Measurements from ENCODE around the gene ZBTB46. TPM values are rescaled to one million over a fixed set of nuclear protein-coding genes. Genes with fewer than 3 reads are reported as not detected.

Gene ZBTB46
- 5.9 and 6.3 TPM in 2 replicates for polyA plus RNA-seq (2013)

GRCh38 chr20:63830841-63831588 lies at the start of gene ZBTB46:
TSS of gene ZBTB46 (minus strand) at chr20:63831264. CDS start at chr20:63790757, 40,507 bp downstream.
- H3K14ac ChIP-seq (ENCODE audit: low read length): peak within 1 kb of the TSS; percentile 84
- peaks cover 21% of the 10 kb centered on the region for H3K79me1 ChIP-seq (ENCODE audit: low read length)
- peak within 1 kb of the TSS; percentile 81 for H4K12ac ChIP-seq (ENCODE audit: low read depth, low read length)
- H3K9me3 ChIP-seq (ENCODE audit: insufficient read depth, low read depth, low read length): no peaks in the 10 kb centered on the region
- H3K27ac ChIP-seq (ENCODE audit: low read depth, low read length): peak within 1 kb of the TSS; percentile 50
- peaks cover 8% of the 10 kb centered on the region for H3K79me2 ChIP-seq (ENCODE audit: control insufficient read depth, insufficient read depth, low read length, poor library complexity)
- H2BK5ac ChIP-seq (ENCODE audit: low read depth, low read length, poor library complexity): peak within 1 kb of the TSS; percentile 53
- H4K8ac ChIP-seq (ENCODE audit: low read depth, low read length): peak within 1 kb of the TSS; percentile 90
- peak within 1 kb of the TSS; percentile 80 for H3K4me3 ChIP-seq (ENCODE audit: low read depth, low read length)
- no peaks in the 10 kb centered on the region for H3K36me3 ChIP-seq (ENCODE audit: control insufficient read depth in 1 of 2, insufficient read depth in 2 of 2, low read length in 2 of 2)
- DNase-seq: peak in 1 of 2 donors; percentile 63
- H2BK12ac ChIP-seq (ENCODE audit: low read length): peak within 1 kb of the TSS; percentile 53
- peak within 1 kb of the TSS; percentile 63 for H3K4ac ChIP-seq (ENCODE audit: low read depth, low read length)
- H2BK120ac ChIP-seq (ENCODE audit: insufficient read depth, low read length, poor library complexity): peak within 1 kb of the TSS; percentile 70
- H3K4me1 ChIP-seq (ENCODE audit: control insufficient read depth in 1 of 2, insufficient read depth in 2 of 2, low read length in 2 of 2): peaks cover 30 to 35% of the 10 kb centered on the region in 2 experiments
- H3K27me3 ChIP-seq (ENCODE audit: insufficient read depth, low read length): peaks cover 5% of the 10 kb centered on the region
- H3K9ac ChIP-seq (ENCODE audit: low read length): peak within 1 kb of the TSS; percentile 57
- H3K18ac ChIP-seq (ENCODE audit: low read length): peak within 1 kb of the TSS; percentile 92
- peak within 1 kb of the TSS; percentile 97 for H3K4me2 ChIP-seq (ENCODE audit: low read length)
- peak within 1 kb of the TSS; percentile 92 for H4K91ac ChIP-seq (ENCODE audit: low read depth, low read length)
- peak within 1 kb of the TSS; percentile 94 for H2AFZ ChIP-seq (ENCODE audit: insufficient read depth, low read length, poor library complexity)
- H2AK5ac ChIP-seq (ENCODE audit: low read length): peak within 1 kb of the TSS; percentile 71
- H3K23ac ChIP-seq (ENCODE audit: low read length): no peak within 1 kb of the TSS
- no CpG with 5 or more reads among the region's 147 CpGs for WGBS (ENCODE audit: extremely low coverage, insufficient coverage, insufficient read length)

- Histone ChIP-seq H3K36me3 (ENCODE audit: control insufficient read depth in 1 of 2, insufficient read depth in 2 of 2, low read length in 2 of 2) (peaks cover 78 to 81% of the 10 kb centered on the region in 2 experiments), H3K18ac (ENCODE audit: low read length) (no peak overlapping the region), H3K23ac (ENCODE audit: low read length) (no peak overlapping the region), H3K14ac (ENCODE audit: low read length) (no peak overlapping the region), H3K9me3 (ENCODE audit: insufficient read depth, low read depth, low read length) (no peaks in the 10 kb centered on the region), H3K4me1 (ENCODE audit: control insufficient read depth in 1 of 2, insufficient read depth in 2 of 2, low read length in 2 of 2) (no peaks in the 10 kb centered on the region), H2BK5ac (ENCODE audit: low read depth, low read length, poor library complexity) (no peak overlapping the region), H3K9ac (ENCODE audit: low read length) (no peak overlapping the region), H4K8ac (ENCODE audit: low read depth, low read length) (no peak overlapping the region), H2BK12ac (ENCODE audit: low read length) (no peak overlapping the region), H4K12ac (ENCODE audit: low read depth, low read length) (no peak overlapping the region), H2AK5ac (ENCODE audit: low read length) (no peak overlapping the region), H2BK120ac (ENCODE audit: insufficient read depth, low read length, poor library complexity) (no peak overlapping the region), H3K27me3 (ENCODE audit: insufficient read depth, low read length) (no peaks in the 10 kb centered on the region), H3K4me2 (ENCODE audit: low read length) (no peak overlapping the region), H3K79me2 (ENCODE audit: control insufficient read depth, insufficient read depth, low read length, poor library complexity) (no peaks in the 10 kb centered on the region), H3K27ac (ENCODE audit: low read depth, low read length) (no peak overlapping the region), H4K91ac (ENCODE audit: low read depth, low read length) (no peak overlapping the region), H3K4me3 (ENCODE audit: low read depth, low read length) (no peak overlapping the region), H3K4ac (ENCODE audit: low read depth, low read length) (no peak overlapping the region), H2AFZ (ENCODE audit: insufficient read depth, low read length, poor library complexity) (no peak overlapping the region), H3K79me1 (ENCODE audit: low read length) (no peaks in the 10 kb centered on the region)
- WGBS (ENCODE audit: extremely low coverage, insufficient coverage, insufficient read length): no CpG with 5 or more reads among the region's 14 CpGs
- DNase-seq: no peak
These were observed 48.0 kb upstream of the ZBTB46 start for GRCh38 chr20:63878899-63879663.

DNA sequence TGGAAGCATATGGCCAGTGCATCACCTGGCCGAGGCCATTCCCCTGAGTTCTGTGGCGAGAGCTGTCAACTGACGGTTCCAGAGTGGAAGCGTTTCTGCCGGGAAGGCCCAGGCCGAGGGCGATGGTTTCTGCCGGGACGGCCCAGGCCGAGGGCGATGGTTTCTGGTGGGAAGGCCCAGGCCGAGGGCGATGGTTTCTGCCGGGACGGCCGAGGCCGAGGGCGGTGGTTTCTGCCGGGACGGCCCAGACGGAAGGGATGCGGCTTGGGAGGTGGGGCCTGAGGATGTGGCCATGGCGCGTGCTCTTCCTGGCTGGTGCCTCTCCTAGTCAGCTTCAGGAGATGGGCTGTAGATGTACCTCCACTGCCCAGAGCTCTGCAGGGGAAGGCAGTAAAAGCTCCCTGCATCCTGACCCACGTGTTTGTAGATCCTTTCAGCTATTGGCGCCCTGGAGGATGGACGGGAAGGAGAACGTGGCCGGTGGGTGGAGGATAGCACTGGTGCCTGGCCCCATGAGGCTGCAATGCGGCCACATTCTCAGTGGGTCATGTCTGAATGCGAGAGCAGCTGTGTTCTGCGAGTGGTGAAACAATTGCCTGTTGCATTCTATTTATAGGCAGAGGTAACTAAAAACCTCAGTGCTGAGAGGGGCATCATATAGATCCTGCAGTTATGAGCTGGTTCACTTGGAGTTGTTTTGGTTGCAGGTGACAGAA lies 46.8 kb upstream of the ZBTB46 start:
- H3K36me3 ChIP-seq (ENCODE audit: control insufficient read depth in 1 of 2, insufficient read depth in 2 of 2, low read length in 2 of 2): peaks cover 77 to 78% of the 10 kb centered on the region in 2 experiments
- no peaks in the 10 kb centered on the region for H3K79me2 ChIP-seq (ENCODE audit: control insufficient read depth, insufficient read depth, low read length, poor library complexity)
- no CpG with 5 or more reads among the region's 32 CpGs for WGBS (ENCODE audit: extremely low coverage, insufficient coverage, insufficient read length)
- no peak overlapping the region for H2BK120ac ChIP-seq (ENCODE audit: insufficient read depth, low read length, poor library complexity)
- no peaks in the 10 kb centered on the region for H3K79me1 ChIP-seq (ENCODE audit: low read length)
- H3K18ac ChIP-seq (ENCODE audit: low read length): no peak overlapping the region
- H2AK5ac ChIP-seq (ENCODE audit: low read length): no peak overlapping the region
- H3K4me2 ChIP-seq (ENCODE audit: low read length): no peak overlapping the region
- H3K4me3 ChIP-seq (ENCODE audit: low read depth, low read length): no peak overlapping the region
- no peaks in the 10 kb centered on the region for H3K27me3 ChIP-seq (ENCODE audit: insufficient read depth, low read length)
- no peak overlapping the region for H2AFZ ChIP-seq (ENCODE audit: insufficient read depth, low read length, poor library complexity)
- H3K27ac ChIP-seq (ENCODE audit: low read depth, low read length): no peak overlapping the region
- no peak overlapping the region for H3K9ac ChIP-seq (ENCODE audit: low read length)
- no peaks in the 10 kb centered on the region for H3K4me1 ChIP-seq (ENCODE audit: control insufficient read depth in 1 of 2, insufficient read depth in 2 of 2, low read length in 2 of 2)
- H3K14ac ChIP-seq (ENCODE audit: low read length): no peak overlapping the region
- peak overlapping the region; percentile 4 for H3K4ac ChIP-seq (ENCODE audit: low read depth, low read length)
- no peak overlapping the region for H4K91ac ChIP-seq (ENCODE audit: low read depth, low read length)
- H2BK12ac ChIP-seq (ENCODE audit: low read length): no peak overlapping the region
- H4K12ac ChIP-seq (ENCODE audit: low read depth, low read length): no peak overlapping the region
- no peak overlapping the region for H2BK5ac ChIP-seq (ENCODE audit: low read depth, low read length, poor library complexity)
- DNase-seq: no peak
- no peak overlapping the region for H4K8ac ChIP-seq (ENCODE audit: low read depth, low read length)
- H3K23ac ChIP-seq (ENCODE audit: low read length): no peak overlapping the region
- H3K9me3 ChIP-seq (ENCODE audit: insufficient read depth, low read depth, low read length): no peaks in the 10 kb centered on the region

GRCh38 chr20:63876489-63877036 lies 45.5 kb upstream of the ZBTB46 start:
- Histone ChIP-seq H3K4me3 (ENCODE audit: low read depth, low read length) (no peak overlapping the region), H3K27me3 (ENCODE audit: insufficient read depth, low read length) (no peaks in the 10 kb centered on the region), H3K4me2 (ENCODE audit: low read length) (no peak overlapping the region), H2BK5ac (ENCODE audit: low read depth, low read length, poor library complexity) (no peak overlapping the region), H3K14ac (ENCODE audit: low read length) (no peak overlapping the region), H2AK5ac (ENCODE audit: low read length) (no peak overlapping the region), H3K27ac (ENCODE audit: low read depth, low read length) (no peak overlapping the region), H3K9ac (ENCODE audit: low read length) (no peak overlapping the region), H3K4ac (ENCODE audit: low read depth, low read length) (no peak overlapping the region), H4K91ac (ENCODE audit: low read depth, low read length) (no peak overlapping the region), H3K36me3 (ENCODE audit: control insufficient read depth in 1 of 2, insufficient read depth in 2 of 2, low read length in 2 of 2) (peaks cover 70 to 74% of the 10 kb centered on the region in 2 experiments), H3K18ac (ENCODE audit: low read length) (no peak overlapping the region), H2BK12ac (ENCODE audit: low read length) (no peak overlapping the region), H3K9me3 (ENCODE audit: insufficient read depth, low read depth, low read length) (no peaks in the 10 kb centered on the region), H3K23ac (ENCODE audit: low read length) (no peak overlapping the region), H2AFZ (ENCODE audit: insufficient read depth, low read length, poor library complexity) (no peak overlapping the region), H3K79me1 (ENCODE audit: low read length) (no peaks in the 10 kb centered on the region), H4K12ac (ENCODE audit: low read depth, low read length) (no peak overlapping the region), H2BK120ac (ENCODE audit: insufficient read depth, low read length, poor library complexity) (no peak overlapping the region), H4K8ac (ENCODE audit: low read depth, low read length) (no peak overlapping the region), H3K79me2 (ENCODE audit: control insufficient read depth, insufficient read depth, low read length, poor library complexity) (no peaks in the 10 kb centered on the region), H3K4me1 (ENCODE audit: control insufficient read depth in 1 of 2, insufficient read depth in 2 of 2, low read length in 2 of 2) (no peaks in the 10 kb centered on the region)
- no CpG with 5 or more reads among the region's 19 CpGs for WGBS (ENCODE audit: extremely low coverage, insufficient coverage, insufficient read length)
- no peak for DNase-seq

All from trophoblast cell (in vitro differentiated cells and primary cell).